Inferior parietal cortex (tissue), 1 donor: ENCODE data around the gene UMPS.
A peak's percentile ranks its signal among the peaks of the same experiment; 100 is the strongest.
"Not testable (repeated sequence)": the region's sequence is repeated elsewhere in the genome, so short reads cannot be mapped to it uniquely, and the experiment has no call there.

Experiments used
- DNase-seq: peaks from one replicate; pipeline ENCODE4 v3.0.0-alpha.2; 2016; ENCODE audit errors: extremely low spot score

The UMPS gene

GRCh38 chr3:124707223-124707622 lies 23.0 kb upstream of the UMPS start:
- DNase-seq, result not testable (repeated sequence)

- no peak for DNase-seq
These were observed 22.6 kb upstream of the UMPS start for GRCh38 chr3:124707656-124708062.

- no peak for DNase-seq
These were observed 15.9 kb upstream of the UMPS start for GRCh38 chr3:124714223-124714853.

- DNase-seq, result no peak
These were observed 7.7 kb upstream of the UMPS start for GRCh38 chr3:124722589-124722988.

GRCh38 chr3:124730941-124731297 lies 667 bp downstream of the UMPS start:
- no peak for DNase-seq

- no peak for DNase-seq
These were observed 1.5 kb downstream of the UMPS start for GRCh38 chr3:124731760-124732159.

- DNase-seq, result no peak
These were observed 10.8 kb downstream of the UMPS start for GRCh38 chr3:124741027-124741426.

- no peak for DNase-seq
These were observed 15.5 kb downstream of the UMPS start for GRCh38 chr3:124745756-124746155.

- no peak for DNase-seq
These were observed 17.1 kb downstream of the UMPS start for GRCh38 chr3:124747111-124747981.

- DNase-seq, result no peak
These were observed 18.4 kb downstream of the UMPS start for GRCh38 chr3:124748560-124749198.

GRCh38 chr3:124749877-124750276 lies 19.6 kb downstream of the UMPS start:
- DNase-seq, result not testable (repeated sequence)

GRCh38 chr3:124751501-124751900 lies 21.2 kb downstream of the UMPS start:
- no peak for DNase-seq

- DNase-seq, result no peak
These were observed 21.8 kb downstream of the UMPS start for GRCh38 chr3:124752051-124752450.

GRCh38 chr3:124757926-124758325 lies 27.7 kb downstream of the UMPS start:
- not testable (repeated sequence) for DNase-seq

- no peak for DNase-seq
These were observed 28.8 kb downstream of the UMPS start for GRCh38 chr3:124758851-124759635.

- no peak for DNase-seq
These were observed 29.6 kb downstream of the UMPS start for GRCh38 chr3:124759666-124760401.

- no peak for DNase-seq
These were observed 30.3 kb downstream of the UMPS start for GRCh38 chr3:124760601-124761000.

GRCh38 chr3:124761250-124761796 lies 31.1 kb downstream of the UMPS start:
- DNase-seq, result peak; percentile 93

- DNase-seq, result no peak
These were observed 31.8 kb downstream of the UMPS start for GRCh38 chr3:124761935-124762660.

GRCh38 chr3:124762661-124763011 lies 32.4 kb downstream of the UMPS start:
- DNase-seq, result no peak
